ENCODE measurements around the gene AADACL4.

- TF ChIP-seq, protein P1, sequence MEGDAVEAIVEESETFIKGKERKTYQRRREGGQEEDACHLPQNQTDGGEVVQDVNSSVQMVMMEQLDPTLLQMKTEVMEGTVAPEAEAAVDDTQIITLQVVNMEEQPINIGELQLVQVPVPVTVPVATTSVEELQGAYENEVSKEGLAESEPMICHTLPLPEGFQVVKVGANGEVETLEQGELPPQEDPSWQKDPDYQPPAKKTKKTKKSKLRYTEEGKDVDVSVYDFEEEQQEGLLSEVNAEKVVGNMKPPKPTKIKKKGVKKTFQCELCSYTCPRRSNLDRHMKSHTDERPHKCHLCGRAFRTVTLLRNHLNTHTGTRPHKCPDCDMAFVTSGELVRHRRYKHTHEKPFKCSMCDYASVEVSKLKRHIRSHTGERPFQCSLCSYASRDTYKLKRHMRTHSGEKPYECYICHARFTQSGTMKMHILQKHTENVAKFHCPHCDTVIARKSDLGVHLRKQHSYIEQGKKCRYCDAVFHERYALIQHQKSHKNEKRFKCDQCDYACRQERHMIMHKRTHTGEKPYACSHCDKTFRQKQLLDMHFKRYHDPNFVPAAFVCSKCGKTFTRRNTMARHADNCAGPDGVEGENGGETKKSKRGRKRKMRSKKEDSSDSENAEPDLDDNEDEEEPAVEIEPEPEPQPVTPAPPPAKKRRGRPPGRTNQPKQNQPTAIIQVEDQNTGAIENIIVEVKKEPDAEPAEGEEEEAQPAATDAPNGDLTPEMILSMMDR (IDR thresholded peaks at IDR 0.05) = no peak
- TF ChIP-seq POLR2A (IDR thresholded peaks at IDR 0.05) = no peak
Observed at GRCh38 chr1:12678350-12678749, 34.5 kb downstream of the AADACL4 start.

Data from lower leg skin (tissue), 3 donors.